GM11168 (cell line): ENCODE results near the gene ACTN1.
"Not testable (repeated sequence)": the region's sequence is repeated elsewhere in the genome, so short reads cannot be mapped to it uniquely, and the experiment has no call there.

Experiments used
- in situ Hi-C: fragments of 300-500 bp; cut with MboI; formaldehyde crosslinking; loops from one replicate; pipeline ENCODE4 v1.12.0; 2022; ENCODE audit warnings: low sequenced_read_pairs; ENCODE audit not compliant: unreplicated experiment

ACTN1 gene

GRCh38 chr14:68979021-68979721 is at the start of gene ACTN1:
Gene ACTN1, minus strand, starts transcription at chr14:68979302. Its CDS starts 246 bp downstream, at chr14:68979056.
- in situ Hi-C loops: no loop called here

DNA sequence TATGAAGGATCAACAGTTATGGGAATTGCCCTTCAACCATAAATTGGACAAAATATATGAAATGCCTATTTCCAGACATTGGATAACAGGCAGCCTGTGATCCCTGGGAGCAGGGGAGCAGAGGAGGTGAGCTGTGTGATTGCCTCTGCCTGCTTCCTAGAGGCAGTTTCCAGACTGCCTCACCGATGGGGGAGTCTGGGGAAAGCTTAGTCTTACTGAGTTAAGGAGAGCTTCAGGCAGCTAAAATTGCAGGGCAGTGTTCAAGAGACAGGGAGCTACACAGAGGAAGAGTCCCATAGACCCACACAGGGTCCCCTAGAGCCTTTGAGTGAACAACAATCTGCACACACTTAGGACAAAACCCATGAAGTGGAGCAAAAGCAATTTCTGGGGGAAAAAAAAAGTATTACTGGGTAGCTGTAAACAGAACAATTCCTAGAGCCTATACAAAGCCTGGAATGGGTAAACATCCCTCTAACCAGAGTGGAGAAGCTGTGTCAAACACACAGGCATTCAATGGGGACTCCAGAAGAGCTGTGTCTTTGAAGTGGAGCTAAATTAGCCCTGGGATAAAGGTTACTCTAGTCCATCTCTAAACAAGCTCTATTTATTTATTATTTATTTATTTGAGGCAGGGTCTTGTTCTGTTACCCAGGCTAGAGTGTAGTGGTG is 48.3 kb upstream of the ACTN1 start:
- in situ Hi-C loops: no loop called here

GRCh38 chr14:69023035-69023434 is 43.9 kb upstream of the ACTN1 start:
- in situ Hi-C loops: no loop called here

DNA sequence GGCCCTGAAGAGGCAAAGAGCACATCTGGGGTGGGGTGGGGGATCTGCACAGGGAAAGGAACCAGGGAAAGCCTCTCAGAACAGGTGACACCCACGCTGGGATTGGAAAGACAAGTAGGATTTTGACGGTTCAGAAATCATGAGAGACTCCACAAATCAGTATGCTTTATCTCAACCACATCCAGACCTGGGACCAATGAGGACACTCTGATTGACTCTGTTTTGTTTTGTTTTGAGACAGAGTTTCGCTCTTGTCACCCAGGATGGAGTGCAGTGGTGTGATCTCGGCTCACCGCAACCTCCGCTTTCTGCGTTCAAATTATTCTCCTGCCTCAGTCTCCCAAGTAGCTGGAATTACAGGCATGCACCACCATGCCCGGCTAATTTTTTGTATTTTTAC is 43.0 kb upstream of the ACTN1 start:
- in situ Hi-C loops: not testable (repeated sequence)

DNA sequence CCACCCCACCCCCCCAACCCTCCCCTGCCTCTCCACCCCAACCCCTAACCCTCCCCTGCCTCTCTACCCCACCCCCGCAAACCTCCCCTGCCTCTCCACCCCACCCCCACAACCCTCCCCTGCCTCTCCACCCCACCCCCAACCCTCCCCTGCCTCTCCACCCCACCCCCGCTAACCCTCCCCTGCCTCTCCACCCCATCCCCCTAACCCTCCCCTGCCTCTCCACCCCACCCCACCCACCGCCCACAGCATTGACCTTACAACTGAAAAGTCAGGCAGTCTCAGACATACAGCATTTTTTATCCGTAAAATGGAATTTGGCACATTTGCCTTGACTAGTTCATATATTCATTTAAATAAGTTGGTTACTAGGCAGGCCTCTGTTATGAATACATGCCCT is 38.6 kb upstream of the ACTN1 start:
- in situ Hi-C loops: no loop called here

GRCh38 chr14:69014829-69015259 is 35.7 kb upstream of the ACTN1 start:
- in situ Hi-C loops: no loop called here

DNA sequence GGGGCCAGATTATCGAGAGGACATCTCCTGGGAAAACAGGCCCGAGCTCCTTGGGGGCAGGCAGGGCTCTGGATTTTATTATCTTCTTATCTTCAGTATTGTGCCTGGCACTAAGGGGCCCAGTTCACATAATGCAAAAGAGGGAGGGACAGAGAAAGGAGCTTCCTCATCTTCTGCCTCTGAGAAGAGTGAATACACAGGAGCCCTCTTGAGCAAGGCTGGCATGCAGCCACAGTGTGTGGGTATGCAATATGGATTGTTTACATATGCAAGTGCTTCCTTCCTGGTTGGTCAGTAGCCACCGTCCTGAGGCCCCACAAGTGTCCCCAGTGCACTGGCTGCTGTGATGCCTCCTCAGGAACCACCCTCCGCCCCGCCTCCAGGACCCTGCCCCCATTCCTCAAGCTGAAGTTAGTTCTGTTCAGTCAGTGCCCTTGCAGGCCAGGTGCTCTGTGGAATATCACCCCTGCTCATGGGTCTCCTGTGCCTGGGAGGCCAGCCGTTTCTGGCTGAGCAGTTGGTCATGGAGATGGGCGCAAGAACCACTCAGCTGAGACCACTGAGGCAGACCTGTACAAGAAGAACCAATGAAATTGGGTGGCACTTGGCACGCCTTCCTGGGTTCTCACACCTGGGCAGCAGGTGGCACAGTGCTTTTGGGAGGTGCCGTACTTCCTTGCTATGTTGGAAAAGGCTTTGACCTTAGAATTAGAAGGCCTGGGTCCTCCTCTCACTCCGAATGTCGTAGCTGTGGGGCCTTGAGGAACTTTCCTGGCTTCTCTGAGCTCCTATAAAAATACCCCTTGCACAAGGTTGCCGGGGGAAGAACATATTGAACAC is 35.1 kb upstream of the ACTN1 start:
- in situ Hi-C loops: no loop called here

DNA sequence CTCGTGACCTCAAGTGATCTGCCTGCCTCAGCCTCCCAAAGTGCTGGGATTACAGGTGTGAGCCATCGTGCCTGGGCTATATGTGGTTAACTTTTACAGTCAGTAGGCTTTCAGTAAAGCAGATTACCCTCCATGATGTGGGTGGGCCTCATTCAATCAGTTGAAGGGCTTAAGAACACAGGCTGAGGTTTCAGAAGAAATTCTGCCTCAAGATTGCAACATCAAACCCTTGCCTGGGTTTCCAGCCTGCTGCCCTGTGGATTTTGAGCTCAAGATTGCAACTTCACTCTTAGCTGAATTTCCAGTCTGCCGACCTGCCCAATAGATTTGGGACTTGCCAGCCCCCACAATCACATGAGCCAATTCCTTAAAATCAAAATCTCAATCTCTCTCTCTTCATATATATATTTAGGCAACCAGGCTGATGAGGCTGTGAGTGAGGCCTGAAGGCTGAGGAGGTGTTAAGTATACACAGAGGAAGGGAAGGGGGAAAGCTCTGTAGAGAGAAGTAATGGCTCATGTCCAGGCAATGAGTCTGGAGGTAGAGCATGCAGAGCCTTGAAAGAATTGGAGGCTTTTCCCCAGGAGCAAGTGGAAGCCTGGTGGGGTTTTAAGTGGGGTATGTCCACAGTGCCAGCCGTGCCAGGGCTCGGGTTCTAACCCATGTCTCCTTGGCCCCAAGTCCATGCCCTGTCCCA is 33.3 kb upstream of the ACTN1 start:
- in situ Hi-C loops: no loop called here

GRCh38 chr14:69010648-69011047 is 31.5 kb upstream of the ACTN1 start:
- in situ Hi-C loops: no loop called here

DNA sequence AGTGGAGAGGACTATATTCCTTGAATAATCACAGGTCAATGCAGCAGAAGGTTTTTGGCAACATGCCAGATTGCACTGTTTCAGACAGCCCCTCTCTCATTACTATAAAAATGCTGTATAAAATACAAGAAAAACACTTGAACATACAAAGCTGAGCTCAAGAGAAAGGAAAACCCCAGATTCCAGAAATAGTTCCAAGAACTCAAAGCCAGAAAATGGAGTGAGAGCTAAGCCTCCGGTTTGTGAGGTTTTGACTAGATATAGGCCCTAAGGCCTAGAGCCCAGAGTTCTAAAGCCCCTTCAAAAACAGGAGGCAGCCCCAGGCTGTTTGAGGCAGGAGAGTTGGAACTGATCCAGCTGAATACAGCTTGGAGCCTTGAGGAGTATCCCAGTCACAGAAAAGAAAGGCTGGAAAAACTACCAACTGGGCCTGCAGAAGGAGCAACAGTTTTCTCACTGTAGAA is 29.4 kb upstream of the ACTN1 start:
- in situ Hi-C loops: no loop called here

DNA sequence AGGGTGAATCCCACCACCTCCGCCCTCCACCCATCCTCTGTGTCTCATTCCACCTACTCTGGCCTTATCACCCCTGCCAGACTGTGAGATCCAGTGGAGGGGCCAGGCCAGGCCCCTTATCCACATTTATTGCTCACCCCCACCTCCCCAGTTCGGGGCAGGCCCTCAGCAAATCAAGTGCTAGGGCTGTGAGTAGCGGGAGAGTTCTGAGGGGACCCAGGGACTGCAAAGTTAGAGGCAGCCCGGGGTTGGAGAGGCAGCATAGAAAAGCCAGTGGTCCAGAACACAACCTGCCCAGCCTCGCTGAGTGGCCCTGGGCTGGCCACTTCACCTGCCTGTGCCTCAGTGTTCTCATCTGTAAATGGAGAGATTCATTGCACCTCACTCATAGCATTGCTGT is 27.2 kb upstream of the ACTN1 start:
- in situ Hi-C loops: no loop called here

DNA sequence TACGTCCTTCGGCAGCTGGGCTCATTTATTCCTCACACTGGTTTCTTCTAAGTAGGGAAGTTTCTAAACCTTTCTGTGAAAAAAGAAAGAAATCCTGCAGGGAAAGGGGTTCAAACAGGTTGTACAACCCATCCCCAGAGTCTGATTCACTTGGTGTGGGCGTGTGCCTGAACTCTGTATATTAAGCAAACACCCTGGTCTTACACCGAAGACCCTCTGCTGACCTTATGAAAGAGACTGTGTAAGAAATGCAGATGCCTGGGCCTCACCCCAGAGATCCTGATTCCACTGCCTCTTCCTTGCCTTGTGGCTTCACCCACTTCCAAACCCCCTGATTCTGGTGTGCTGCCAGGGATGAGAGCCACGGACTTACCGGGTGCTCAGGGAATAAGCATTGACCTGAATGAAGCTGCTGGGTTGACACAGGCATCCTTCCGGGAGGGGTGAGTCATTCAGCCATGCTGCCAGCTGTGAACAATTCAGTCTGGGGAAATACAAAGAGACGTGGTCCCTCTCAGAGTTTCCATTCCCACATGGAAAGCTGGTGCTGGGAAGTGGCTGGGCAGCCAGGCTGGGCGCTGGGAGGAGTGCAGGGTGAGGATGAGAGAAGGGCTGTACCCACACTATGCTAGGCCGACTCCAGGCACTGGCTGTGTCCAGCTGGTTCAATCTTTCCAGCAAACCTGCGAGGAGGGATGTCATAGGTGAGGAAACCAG is 26.5 kb upstream of the ACTN1 start:
- in situ Hi-C loops: no loop called here

DNA sequence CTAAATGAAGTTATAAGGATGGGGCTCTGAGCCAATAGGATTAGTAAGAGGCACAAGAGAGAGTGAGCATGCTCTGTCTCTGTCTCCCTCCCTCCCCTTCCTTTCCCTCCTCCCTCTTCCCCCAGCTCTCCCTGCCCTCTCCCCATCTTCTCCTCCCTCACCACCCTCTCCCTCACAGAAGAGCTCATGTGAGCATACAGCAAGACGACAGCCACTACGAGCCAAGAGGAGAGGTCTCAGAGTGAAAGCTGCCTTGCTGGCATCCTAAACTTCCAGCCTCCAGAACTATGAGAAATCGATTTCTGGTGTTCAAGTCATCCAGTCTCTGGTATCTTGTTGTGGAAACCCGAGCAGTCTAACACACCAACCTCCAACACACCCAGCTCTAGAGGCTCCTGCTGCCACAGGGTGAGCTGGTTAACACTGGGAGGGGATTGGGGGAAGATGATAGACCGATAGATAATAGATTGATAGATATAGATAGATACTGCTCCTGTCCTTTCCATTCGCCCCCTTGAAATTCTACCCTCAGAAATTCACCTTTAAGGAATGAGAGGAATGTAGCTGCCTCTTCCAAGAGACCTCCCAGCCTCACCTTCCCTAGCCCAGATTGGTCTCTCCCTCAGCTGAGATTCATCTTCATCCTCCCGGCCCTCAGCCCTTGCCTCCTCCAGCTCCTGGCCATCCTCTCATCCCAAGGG is 25.8 kb upstream of the ACTN1 start:
- in situ Hi-C loops: no loop called here

GRCh38 chr14:69003626-69004025 is 24.5 kb upstream of the ACTN1 start:
- in situ Hi-C loops: no loop called here

- in situ Hi-C loops: no loop called here
These were observed 23.0 kb upstream of the ACTN1 start for GRCh38 chr14:69002069-69002468.

DNA sequence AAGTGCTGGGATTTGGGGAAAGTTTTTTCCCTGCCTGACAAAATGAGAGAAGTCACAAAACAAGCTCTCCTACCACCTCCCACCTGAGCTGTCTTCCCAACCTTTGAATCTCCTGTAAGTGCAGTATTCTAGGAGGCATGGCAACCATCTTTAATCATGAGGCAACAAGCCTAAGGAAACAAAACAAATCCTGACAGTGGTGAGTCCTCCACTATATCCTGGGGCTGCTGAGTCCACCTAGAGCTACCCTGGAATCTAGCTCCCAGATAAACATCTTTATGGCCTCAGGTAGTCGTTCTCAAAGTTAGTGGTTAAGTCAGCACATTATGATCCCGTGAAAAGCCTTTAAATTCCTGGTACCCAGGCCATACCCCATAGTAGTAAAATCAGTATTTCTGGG is 22.3 kb upstream of the ACTN1 start:
- in situ Hi-C loops: no loop called here

DNA sequence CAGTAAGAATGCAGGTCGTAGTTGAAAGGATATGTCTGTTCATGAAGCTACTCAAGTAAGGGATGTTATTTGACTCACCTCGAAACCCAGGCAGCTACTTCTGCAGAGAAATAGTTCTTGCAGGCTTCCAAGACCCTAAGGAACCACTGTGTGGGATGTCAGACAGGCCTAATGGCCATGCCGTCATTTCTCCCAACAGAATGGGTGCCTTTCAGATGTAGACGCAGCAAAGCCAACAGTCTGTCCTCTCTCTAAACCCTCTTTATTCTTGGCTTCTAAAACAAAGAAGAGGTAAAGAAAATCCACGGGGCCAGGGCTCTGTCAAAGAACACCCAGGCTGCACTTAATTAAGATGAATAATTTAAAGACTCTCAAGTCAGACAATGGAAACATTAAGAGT is 19.0 kb upstream of the ACTN1 start:
- in situ Hi-C loops: no loop called here

DNA sequence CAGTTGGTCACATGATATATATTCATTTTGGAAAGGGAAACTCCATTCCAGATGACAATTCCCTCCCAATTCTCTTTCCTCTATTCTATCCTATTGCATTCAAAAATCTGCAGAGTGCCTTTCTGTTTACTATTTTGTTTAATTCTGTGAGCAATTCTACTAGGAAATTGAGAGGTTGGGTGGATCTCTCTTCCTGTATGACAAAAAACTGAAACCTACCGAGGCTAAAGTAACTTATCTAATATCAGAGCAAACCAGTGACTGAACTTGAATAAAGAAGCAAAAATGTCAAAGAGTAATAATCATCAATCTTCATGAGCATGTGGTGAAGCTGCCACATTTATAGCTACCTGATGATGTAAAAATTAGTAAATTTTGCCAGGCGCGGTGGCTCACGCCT is 16.6 kb upstream of the ACTN1 start:
- in situ Hi-C loops: no loop called here

- in situ Hi-C loops: no loop called here
These were observed 15.0 kb upstream of the ACTN1 start for GRCh38 chr14:68994056-68994455.
